VCaP (cell line): ENCODE data around the gene ZNF134.

Source experiments
- H3K27ac ChIP-seq: fragments of 450-650 bp; 2 replicates; pipeline ENCODE4 v1.5.1; 2017
- CTCF ChIP-seq: fragments of 450-650 bp; conservative IDR thresholded peaks from 2 replicates; pipeline ENCODE4 v1.5.1; 2017; ENCODE audit warnings: mild to moderate bottlenecking, moderate library complexity

Gene ZNF134

DNA sequence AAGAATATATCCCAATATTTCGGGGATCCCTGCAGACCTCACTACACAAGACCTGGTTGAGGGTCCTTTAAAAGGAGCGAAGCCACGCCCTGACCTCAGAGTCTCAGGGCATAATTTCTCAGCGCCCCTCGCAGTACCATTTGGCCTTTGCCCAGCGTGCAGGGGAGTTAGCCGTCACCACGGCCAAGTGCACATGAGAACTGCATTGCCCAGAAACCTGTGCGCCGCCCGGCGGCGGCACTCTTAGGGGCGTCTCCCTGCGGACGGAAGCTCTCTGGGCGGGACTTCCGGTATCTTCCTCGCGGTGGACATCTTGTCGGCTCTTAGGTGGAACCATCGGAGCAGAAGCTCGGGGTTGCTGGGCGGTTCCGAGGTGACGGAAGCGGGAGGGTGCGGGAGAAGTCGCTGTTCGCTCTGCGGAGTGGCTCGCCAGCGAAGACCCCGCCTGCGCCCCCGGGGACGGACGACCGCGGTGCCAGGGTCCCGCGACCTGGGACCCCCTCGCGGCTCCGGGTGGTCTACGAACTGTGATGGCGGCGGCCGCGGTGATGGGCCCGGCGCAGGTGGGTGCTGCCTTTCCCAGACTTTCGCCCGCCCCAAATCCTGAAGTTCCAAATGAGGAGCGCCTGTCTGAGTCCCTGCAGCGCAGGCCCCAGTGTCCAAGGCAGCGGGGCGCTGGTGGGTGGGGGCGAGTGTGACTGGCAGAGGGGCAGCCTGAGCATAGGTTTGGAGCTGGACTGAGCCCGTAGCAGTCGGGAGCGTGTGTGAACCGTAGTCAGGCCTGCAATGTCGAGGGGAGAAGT, at the start of gene ZNF134:
ZNF134 (plus strand) TSS at position 302 of the 803 bp plus-strand sequence. CDS start 5,227 bp downstream, outside the sequence.
- TF ChIP-seq CTCF = no peak
- peak within 1 kb of the TSS; percentile 90 for H3K27ac ChIP-seq

- no peak overlapping the region for H3K27ac ChIP-seq
- TF ChIP-seq CTCF = no peak
Observed at GRCh38 chr19:57566396-57567265, 47.4 kb upstream of the ZNF134 start.

GRCh38 chr19:57570707-57571106, 43.3 kb upstream of the ZNF134 start:
- TF ChIP-seq CTCF = no peak
- no peak overlapping the region for H3K27ac ChIP-seq

DNA sequence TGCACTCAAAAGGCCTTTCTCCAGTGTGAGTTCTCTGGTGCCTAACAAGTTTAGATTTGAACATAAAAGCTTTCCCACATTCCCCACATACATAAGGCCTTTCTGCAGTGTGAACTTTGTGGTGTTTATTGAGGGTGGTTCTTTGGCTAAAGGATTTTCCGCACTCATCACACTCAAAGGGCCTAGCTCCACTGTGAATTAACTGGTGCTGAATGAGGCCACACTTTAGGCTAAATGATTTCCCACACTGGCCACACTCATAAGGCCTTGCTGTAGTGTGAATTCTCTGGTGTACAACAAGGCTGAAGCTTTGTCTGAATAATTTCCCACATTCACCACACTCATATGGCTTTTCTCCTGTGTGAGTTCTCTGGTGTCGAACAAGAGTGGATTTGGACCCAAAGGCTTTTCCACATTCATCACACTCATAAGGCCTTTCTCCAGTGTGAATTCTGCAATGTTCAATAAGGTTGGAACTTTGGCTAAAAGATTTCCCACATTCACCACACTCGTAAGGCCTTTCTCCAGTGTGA, 41.6 kb upstream of the ZNF134 start:
- H3K27ac ChIP-seq = no peak overlapping the region
- TF ChIP-seq CTCF = no peak

DNA sequence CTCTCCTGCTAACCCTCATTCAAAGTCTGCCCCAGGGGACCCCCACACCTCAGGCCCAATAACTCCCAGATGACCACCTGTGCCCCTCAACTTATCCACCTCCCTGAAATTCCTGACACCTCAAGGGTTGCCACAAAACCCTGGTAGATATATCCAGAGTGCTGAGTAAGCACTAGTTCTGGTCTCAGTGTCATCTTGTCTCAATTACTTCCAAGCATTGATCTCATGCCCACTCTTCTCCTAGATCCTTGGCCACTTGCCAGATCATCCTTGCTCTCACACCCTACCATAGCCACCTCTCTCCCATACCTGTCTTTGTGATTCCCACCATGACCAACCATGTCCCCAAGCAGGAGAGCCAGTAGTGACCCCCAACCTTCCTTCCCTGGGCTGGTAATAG, 37.4 kb upstream of the ZNF134 start:
- no peak for TF ChIP-seq CTCF
- H3K27ac ChIP-seq = no peak overlapping the region

- peak; percentile 56 for TF ChIP-seq CTCF
- H3K27ac ChIP-seq = peak within 1 kb of the TSS; percentile 83
Observed at GRCh38 chr19:57578487-57579205, 35.4 kb upstream of the ZNF134 start, which contains the start of gene ZNF416. TSS of gene ZNF416 (minus strand) at chr19:57578911. CDS start at chr19:57578704, 207 bp downstream.
